ELF-1 (cell line): ENCODE results near the gene ISLR2.

Source experiments
- DNase-seq: peaks from one replicate; pipeline ENCODE4 v3.0.0-alpha.2; 2016; ENCODE audit warnings: low read depth, low spot score

The ISLR2 gene

DNA sequence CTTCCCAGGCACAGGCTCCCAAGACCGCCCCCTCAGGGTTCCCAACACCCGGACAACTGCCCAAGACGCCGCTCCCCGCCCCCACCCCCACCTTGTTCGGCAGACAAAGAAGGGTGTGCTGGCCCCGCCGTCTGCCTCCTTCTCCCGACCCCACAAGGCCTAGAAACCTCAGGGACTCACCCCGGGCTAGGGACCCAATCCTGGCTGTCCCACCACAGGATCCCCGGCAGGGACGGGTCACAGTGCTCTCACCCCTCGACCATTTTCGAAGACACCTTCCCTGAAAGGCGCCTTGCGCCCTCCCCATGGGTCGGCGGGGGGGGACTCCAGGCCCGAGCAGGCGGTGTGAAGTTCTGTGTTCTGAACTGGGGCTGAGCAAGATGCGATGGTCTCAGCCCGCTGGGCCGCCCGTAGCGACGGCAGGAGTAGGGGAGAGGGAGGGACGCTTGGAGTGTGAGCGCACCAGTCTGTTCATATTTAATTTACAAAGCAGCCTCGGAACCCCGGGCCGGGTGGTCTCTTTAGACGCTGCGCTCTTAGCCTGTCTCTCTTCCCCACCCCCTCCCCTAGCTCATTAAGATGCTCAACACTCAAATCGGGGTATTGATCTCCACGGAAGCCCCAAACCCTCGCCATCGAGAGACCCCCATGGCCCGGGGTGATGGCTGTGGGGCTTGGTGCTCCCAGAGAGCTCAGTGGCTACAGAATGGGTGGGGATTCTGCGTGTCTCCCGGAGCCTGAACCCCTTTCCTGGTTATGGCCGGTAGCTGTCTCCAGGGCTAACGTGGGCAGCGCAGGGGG, 1.4 kb upstream of the ISLR2 start:
- peak; percentile 38 for DNase-seq

DNA sequence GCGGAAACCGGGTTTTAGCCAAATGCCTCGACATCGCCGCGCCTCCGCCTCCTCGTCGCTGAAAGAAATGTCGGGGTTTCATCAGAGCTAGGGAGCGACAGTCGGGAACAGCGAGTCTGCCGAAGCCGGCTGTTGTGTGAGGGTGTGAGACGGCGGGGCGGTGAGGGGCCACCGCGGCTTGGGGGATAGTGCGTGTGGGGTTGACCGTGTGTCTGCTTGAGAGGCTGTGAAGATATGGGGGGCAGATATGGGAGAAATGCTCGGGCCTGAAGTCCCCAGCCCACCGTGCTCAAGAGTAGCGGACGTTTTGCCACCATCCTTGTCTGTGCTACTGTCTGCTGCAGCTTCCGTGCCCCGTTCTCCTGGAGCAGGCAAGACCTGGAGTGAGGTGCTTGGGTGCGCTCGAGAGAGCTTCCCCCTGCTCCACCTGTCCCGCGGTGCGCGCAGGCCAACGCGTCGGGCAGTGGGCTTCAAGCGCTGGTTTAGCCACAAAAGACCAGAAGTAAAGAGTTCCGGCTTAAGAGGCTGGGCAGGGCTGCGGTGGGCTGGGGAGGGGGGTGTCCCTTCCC, 716 bp upstream of the ISLR2 start:
- peak; percentile 39 for DNase-seq

DNA sequence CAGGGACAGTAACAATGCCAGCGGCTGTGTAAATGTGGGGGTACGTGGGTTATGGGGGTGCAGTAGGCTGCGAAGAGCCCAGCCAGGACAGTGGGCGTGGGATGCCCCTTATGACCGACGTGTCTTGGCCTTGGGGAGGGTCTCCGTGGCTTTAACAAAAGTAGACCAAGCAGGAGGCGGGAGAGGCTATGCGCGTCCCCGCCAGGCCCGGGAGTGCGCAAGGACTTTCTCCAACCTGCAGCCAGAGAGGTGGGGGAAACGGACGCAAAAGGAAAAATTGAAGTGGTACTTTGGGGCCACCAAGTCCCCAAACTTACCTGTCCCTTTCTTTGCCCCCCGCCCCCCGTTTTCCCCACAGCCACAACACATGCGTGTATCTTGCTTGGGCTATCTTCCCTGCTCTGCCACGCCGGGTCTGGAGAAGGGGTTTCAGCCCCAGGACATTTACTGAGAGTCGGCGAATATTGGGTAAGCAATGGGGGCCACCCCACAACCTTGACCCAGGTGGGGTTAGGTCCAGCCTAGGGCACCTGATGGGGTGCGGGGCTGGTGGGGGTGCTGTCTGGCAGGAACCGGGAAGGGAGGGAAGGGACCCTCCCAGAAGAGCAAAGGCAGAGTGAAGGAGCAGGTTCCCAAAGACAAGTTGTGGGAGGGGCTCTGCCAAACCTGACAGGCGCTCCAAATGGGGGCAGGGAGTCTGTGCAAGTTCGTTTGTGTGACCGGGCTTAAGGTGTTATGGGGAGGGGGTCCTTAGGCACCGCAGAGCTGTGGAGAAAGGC, 652 bp downstream of the ISLR2 start:
- no peak for DNase-seq

DNA sequence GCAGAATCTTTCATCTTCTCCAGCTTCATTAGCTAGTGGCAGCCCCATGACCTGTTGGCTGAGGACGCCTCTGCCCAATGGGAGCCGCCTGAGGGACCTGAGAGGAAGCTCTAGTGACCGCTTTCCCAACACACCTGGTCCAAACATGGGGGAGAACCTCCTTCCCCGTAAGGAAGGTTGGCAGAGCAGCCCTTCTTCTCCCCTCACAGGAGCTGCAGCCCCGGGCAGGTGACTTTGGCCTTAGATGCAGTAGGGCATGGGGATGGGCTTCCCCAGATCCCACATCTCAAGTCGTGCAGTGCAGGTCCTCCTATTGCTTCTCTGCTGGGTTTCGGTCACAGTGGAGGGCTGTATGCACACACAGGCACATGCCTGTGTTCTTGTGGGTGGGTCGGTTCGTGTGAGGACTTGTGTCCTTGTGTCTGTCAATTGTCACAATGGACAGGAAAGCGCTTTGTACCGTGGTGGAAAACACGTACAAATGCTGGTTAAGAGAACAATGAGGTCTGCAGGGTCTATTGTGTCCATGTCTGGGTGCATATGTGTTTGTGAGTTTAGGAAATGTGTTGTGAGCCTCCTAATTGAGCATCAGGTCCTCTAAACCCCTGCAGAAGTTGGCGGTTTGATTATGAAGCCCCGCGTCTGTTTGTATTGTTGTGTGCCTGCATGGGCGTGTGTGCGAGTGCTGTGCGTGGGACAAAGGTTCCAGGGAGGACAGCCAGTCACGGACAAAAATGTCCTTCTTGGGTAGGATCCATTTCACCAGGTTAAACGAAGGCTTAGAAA, 1.4 kb downstream of the ISLR2 start:
- DNase-seq: no peak

DNA sequence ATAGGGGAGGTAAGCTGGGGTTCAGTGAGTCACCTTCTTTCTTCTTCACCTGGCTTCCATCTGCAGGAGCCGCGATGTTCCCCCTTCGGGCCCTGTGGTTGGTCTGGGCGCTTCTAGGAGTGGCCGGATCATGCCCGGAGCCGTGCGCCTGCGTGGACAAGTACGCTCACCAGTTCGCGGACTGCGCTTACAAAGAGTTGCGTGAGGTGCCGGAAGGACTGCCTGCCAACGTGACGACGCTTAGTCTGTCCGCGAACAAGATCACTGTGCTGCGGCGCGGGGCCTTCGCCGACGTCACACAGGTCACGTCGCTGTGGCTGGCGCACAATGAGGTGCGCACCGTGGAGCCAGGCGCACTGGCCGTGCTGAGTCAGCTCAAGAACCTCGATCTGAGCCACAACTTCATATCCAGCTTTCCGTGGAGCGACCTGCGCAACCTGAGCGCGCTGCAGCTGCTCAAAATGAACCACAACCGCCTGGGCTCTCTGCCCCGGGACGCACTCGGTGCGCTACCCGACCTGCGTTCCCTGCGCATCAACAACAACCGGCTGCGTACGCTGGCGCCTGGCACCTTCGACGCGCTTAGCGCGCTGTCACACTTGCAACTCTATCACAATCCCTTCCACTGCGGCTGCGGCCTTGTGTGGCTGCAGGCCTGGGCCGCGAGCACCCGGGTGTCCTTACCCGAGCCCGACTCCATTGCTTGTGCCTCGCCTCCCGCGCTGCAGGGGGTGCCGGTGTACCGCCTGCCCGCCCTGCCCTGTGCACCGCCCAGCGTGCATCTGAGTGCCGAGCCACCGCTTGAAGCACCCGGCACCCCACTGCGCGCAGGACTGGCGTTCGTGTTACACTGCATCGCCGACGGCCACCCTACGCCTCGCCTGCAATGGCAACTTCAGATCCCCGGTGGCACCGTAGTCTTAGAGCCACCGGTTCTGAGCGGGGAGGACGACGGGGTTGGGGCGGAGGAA, 2.6 kb downstream of the ISLR2 start:
- peak; percentile 48 for DNase-seq

DNA sequence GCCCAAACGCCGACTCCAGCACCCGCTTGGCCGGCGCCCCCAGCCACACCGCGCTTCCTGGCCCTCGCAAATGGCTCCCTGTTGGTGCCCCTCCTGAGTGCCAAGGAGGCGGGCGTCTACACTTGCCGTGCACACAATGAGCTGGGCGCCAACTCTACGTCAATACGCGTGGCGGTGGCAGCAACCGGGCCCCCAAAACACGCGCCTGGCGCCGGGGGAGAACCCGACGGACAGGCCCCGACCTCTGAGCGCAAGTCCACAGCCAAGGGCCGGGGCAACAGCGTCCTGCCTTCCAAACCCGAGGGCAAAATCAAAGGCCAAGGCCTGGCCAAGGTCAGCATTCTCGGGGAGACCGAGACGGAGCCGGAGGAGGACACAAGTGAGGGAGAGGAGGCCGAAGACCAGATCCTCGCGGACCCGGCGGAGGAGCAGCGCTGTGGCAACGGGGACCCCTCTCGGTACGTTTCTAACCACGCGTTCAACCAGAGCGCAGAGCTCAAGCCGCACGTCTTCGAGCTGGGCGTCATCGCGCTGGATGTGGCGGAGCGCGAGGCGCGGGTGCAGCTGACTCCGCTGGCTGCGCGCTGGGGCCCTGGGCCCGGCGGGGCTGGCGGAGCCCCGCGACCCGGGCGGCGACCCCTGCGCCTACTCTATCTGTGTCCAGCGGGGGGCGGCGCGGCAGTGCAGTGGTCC, 3.5 kb downstream of the ISLR2 start:
- peak; percentile 32 for DNase-seq

- peak; percentile 88 for DNase-seq
These were observed 4.1 kb downstream of the ISLR2 start for GRCh38 chr15:74134387-74135027.

DNA sequence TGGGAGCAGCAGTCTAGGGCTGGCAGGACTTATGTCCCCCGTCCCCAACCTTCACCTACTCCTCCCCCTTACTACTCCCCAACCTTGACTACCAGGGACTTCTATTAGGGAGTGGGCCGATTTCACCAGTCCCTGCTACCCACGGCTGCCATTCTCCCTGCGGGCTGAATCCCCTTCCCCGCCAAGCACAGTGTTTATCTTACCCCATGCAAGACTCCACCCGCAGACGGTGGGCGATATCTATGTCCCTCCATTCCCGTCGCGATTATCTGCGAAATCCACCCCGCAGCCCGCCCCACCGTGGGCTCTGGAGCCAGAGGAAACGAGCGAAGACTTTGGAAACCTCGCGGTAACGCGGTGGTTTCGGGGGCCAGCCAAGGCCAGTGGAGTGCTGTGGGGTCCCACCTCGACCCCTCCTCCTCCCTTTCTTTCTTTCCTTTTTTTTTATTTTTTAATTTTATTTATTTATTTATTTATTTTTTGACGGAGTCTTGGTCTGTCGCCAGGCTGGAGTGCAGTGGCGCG, 4.7 kb downstream of the ISLR2 start:
- no peak for DNase-seq

- no peak for DNase-seq
These were observed 6.1 kb downstream of the ISLR2 start for GRCh38 chr15:74136540-74136813.

DNA sequence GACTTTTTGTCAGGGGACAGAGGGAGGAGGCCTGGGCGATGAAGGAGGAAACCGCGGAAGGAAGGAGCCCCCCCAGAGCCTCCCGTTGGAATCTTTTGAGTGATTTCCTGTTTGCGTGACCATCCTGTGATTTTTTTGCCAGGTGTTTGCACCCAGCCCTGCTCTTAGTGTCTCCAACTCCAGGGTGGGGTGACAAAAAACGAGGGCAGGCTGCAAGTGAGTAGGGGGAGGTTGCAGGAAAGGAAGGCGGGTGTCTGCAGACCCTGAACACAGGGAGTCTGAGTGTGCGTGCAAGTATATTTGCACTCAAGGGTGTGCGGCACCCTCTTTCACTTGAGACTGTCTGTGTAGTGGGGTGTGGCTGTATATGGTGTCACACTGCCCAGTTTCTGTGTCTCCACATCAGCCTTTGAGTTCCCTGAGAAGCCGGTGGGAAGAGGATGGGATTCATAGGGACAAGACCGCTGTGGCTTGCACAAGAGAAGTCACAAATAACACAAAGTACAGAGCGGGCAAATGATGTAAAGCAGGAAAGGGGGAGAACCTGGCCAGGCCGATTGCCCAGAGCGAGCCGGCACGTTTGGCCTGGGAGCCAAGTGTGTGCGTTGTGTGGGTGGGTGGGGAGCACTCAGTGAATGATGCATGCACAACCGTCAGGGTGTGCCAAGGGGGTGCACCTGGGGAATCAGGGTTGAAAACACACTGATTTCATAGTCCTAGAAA, 6.6 kb downstream of the ISLR2 start:
- no peak for DNase-seq

DNA sequence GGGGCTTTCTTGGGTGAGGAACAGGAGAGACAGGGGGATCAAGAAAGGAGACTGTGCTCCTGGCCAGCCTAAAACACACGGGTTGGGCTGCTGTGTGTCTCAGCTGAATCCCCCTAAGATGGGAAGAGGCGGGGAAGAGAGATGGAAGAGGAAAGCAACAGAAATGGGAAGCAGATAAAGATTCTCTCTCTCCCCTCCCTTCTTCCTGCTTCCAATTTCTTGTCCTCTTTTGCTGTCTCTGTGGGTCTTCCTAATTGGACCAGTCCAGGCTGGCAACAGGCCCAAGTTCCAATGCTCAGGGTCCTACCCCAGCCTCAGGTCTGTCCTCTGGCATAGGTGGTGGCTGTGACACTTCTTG, 7.1 kb downstream of the ISLR2 start:
- DNase-seq: no peak

DNA sequence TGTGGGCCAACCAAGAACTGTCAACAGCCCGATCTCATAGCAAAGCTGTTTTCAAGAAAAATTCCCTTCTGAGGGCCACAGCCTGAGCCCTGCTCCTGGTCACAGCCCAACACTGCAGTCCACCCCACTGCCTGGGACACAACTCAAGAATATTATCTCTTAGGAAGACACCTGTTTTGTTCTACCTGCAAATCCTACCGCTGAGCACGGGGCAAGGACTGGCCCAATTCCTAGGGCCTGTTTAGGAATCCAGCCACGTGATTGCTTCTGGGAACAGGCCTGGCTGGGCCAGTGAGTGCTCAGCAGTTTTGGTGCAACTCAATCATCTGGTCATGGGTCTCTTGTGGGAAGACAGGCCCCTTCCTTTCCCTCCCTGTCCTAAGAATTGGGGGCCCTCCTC, 8.3 kb downstream of the ISLR2 start:
- peak; percentile 26 for DNase-seq

DNA sequence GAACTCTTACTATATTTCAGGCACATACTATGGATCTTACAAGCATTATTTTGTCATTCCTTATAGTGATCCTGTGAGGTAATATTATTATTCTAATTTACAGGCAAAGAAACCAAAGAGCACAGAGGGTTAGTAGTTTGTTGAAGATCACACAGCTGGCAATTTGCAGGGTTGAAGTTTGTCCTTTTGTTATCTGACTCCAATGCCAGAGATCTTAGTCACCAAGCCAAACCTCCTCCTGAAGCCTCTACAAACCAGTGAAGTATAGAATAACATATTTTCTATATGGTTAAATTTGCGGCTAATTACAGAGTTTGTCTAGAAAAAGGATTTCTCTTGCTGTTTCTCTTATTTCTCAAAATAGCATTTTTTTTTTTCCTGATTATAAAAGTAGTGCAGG, 11.2 kb downstream of the ISLR2 start:
- no peak for DNase-seq

GRCh38 chr15:74144153-74144775, 13.9 kb downstream of the ISLR2 start:
- DNase-seq: peak; percentile 63

GRCh38 chr15:74146277-74146800, 16.0 kb downstream of the ISLR2 start:
- no peak for DNase-seq

DNA sequence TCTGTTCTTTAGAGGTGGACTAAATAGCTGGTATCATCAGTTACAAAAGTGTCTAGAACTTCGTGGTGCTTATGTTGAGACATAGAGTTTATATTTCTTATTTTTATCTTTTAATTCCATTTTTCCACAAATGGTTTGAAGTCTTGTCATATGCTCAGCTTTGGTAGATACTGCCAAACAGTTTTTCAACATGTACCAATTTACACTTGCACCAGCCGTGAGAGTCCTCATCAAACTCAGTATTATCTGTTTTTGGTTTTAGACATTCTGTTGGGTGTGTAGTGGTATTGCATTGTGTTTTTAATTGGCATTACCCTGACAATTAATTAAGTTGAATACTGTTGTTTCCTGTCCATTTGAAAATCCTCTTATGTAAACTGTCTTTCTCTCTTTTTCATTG, 16.7 kb downstream of the ISLR2 start:
- DNase-seq: no peak

GRCh38 chr15:74155766-74156417, 25.5 kb downstream of the ISLR2 start:
- DNase-seq: no peak
